Cortex of kidney (tissue), 1 donor: ENCODE results near the gene PCID2.

Source experiments
- DNase-seq: peaks from one replicate; lab custom pipeline; 2025; lab: John Stamatoyannopoulos, UW

Gene PCID2

GRCh38 chr13:113187263-113187669, 21.2 kb downstream of the PCID2 start:
- DNase-seq: no peak

- DNase-seq: no peak
Observed at GRCh38 chr13:113186061-113186900, 22.2 kb downstream of the PCID2 start.

- no peak for DNase-seq
Observed at GRCh38 chr13:113184568-113185440, 23.7 kb downstream of the PCID2 start.

GRCh38 chr13:113183450-113184129, 24.9 kb downstream of the PCID2 start:
- DNase-seq: no peak

- DNase-seq: no peak
Observed at GRCh38 chr13:113182046-113182445, 26.4 kb downstream of the PCID2 start.

- no peak for DNase-seq
Observed at GRCh38 chr13:113179374-113180230, 28.9 kb downstream of the PCID2 start.

GRCh38 chr13:113178896-113179167, 29.6 kb downstream of the PCID2 start:
- DNase-seq: no peak

- no peak for DNase-seq
Observed at GRCh38 chr13:113178070-113178895, 30.2 kb downstream of the PCID2 start.

GRCh38 chr13:113176822-113177221, 31.6 kb downstream of the PCID2 start:
- DNase-seq: no peak

GRCh38 chr13:113176280-113176679, 32.2 kb downstream of the PCID2 start:
- DNase-seq: no peak

GRCh38 chr13:113172419-113172926, 36.0 kb downstream of the PCID2 start:
- DNase-seq: no peak

GRCh38 chr13:113171250-113172125, 37.0 kb downstream of the PCID2 start:
- DNase-seq: no peak

- DNase-seq: no peak
Observed at GRCh38 chr13:113170511-113170910, 38.0 kb downstream of the PCID2 start.

- no peak for DNase-seq
Observed at GRCh38 chr13:113169277-113170272, 38.9 kb downstream of the PCID2 start.

- DNase-seq: no peak
Observed at GRCh38 chr13:113168211-113168610, 40.3 kb downstream of the PCID2 start.

- no peak for DNase-seq
Observed at GRCh38 chr13:113167575-113167974, 40.9 kb downstream of the PCID2 start.

- no peak for DNase-seq
Observed at GRCh38 chr13:113167155-113167554, 41.3 kb downstream of the PCID2 start.

GRCh38 chr13:113166681-113167080, 41.8 kb downstream of the PCID2 start:
- no peak for DNase-seq
